GM23338 (cell line): ENCODE measurements around the gene MPP4. TPM values are rescaled to one million over a fixed set of nuclear protein-coding genes. Genes with fewer than 3 reads are reported as not detected.

Experiments
- ATAC-seq: fragments of 200-7000 bp; cut with Tn5 transposase; 3 replicates; pipeline ENCODE4 v1.9.1; 2020
- DNase-seq: peaks from one replicate; pipeline ENCODE4 v3.0.0-alpha.2; 2015; ENCODE audit warnings: low spot score
- H2AFZ ChIP-seq: fragments of 200-600 bp; sonication (generic); 2 replicates; pipeline ENCODE4 v1.8.0; 2016; ENCODE audit warnings: antibody characterized with exemption, mild to moderate bottlenecking, moderate library complexity
- H3F3A ChIP-seq: fragments of 200-600 bp; sonication (generic); replicated peaks from 2 replicates; pipeline ENCODE4 v1.8.0; 2017; ENCODE audit warnings: antibody characterized with exemption, mixed run types, low read depth
- H3K27ac ChIP-seq: fragments of 200-600 bp; sonication (generic); 2 replicates; pipeline ENCODE4 v1.6.1; 2016; ENCODE audit warnings: low read depth
- H3K27me3 ChIP-seq: fragments of 200-600 bp; sonication (generic); 2 replicates; pipeline ENCODE4 v1.8.0; 2016; ENCODE audit warnings: mild to moderate bottlenecking, mixed run types, moderate library complexity; ENCODE audit not compliant: insufficient read depth
- H3K36me3 ChIP-seq: fragments of 200-600 bp; sonication (generic); 2 replicates; pipeline ENCODE4 v1.8.0; 2016; ENCODE audit warnings: mild to moderate bottlenecking; ENCODE audit not compliant: insufficient read depth
- H3K4me1 ChIP-seq: fragments of 200-600 bp; sonication (generic); 2 replicates; pipeline ENCODE4 v1.8.0; 2016; ENCODE audit warnings: mild to moderate bottlenecking, moderate library complexity; ENCODE audit not compliant: insufficient read depth
- H3K4me2 ChIP-seq: fragments of 200-600 bp; sonication (generic); 2 replicates; pipeline ENCODE4 v1.7.1; 2017; ENCODE audit warnings: mixed run types
- H3K4me3 ChIP-seq: fragments of 200-600 bp; sonication (generic); 2 replicates; pipeline ENCODE4 v1.6.1; 2016; ENCODE audit warnings: mixed run types
- H3K79me2 ChIP-seq: fragments of 200-600 bp; sonication (generic); replicated peaks from 2 replicates; pipeline ENCODE4 v1.8.0; 2017; ENCODE audit warnings: mild to moderate bottlenecking; ENCODE audit not compliant: insufficient read depth
- H3K9me2 ChIP-seq: fragments of 200-600 bp; sonication (generic); 2 replicates; pipeline ENCODE4 v1.8.0; 2017; ENCODE audit not compliant: insufficient read depth
- H4K20me1 ChIP-seq: fragments of 200-600 bp; sonication (generic); replicated peaks from 2 replicates; pipeline ENCODE4 v1.8.0; 2017; ENCODE audit warnings: mild to moderate bottlenecking; ENCODE audit not compliant: insufficient read depth
- H3K27ac Mint-ChIP-seq: 2 replicates; pipeline ENCODE4 v1.8.0; 2020; ENCODE audit warnings: inconsistent platforms, mild to moderate bottlenecking, moderate library complexity, mixed read lengths
- H3K27me3 Mint-ChIP-seq: 3 replicates; pipeline ENCODE4 v1.8.0; 2022; ENCODE audit warnings: low read depth, mild to moderate bottlenecking, moderate library complexity, mixed read lengths, inconsistent platforms; ENCODE audit not compliant: insufficient read depth, poor library complexity
- H3K36me3 Mint-ChIP-seq: 3 replicates; pipeline ENCODE4 v1.8.0; 2021; ENCODE audit warnings: low read depth, mild to moderate bottlenecking, inconsistent platforms, moderate library complexity, mixed read lengths
- H3K4me1 Mint-ChIP-seq: 3 replicates; pipeline ENCODE4 v1.8.0; 2020; ENCODE audit warnings: mild to moderate bottlenecking, inconsistent platforms, mixed read lengths
- H3K4me3 Mint-ChIP-seq: 3 replicates; pipeline ENCODE4 v1.8.0; 2021; ENCODE audit warnings: moderate library complexity, mild to moderate bottlenecking, inconsistent platforms, mixed read lengths
- H3K9me3 Mint-ChIP-seq: 3 replicates; pipeline ENCODE4 v1.8.0; 2020; ENCODE audit warnings: moderate library complexity, mild to moderate bottlenecking, inconsistent platforms, mixed read lengths
- CREB1 ChIP-seq: fragments of 250-450 bp; sonication (Bioruptor Pico); IDR thresholded peaks from 2 replicates; pipeline ENCODE4 v1.5.0; 2020; ENCODE audit warnings: low read depth, mild to moderate bottlenecking, moderate library complexity
- CTCF ChIP-seq, 2 experiments: fragments of 200-600 bp in 1 of 2; sonication (generic) in 1 of 2; conservative IDR thresholded peaks; 2 replicates each; pipeline versions ENCODE4 v1.5.1 to v1.6.1; 2016 to 2017; ENCODE audit warnings: antibody characterized with exemption in 2 of 2, low read depth in 2 of 2, mild to moderate bottlenecking in 2 of 2, moderate library complexity in 1 of 2
- EZH2 ChIP-seq: fragments of 200-600 bp; sonication (generic); IDR thresholded peaks from one replicate; pipeline ENCODE4 v1.8.0; 2017; ENCODE audit warnings: antibody characterized with exemption, mild to moderate bottlenecking, low read depth; ENCODE audit not compliant: unreplicated experiment
- JUNB ChIP-seq: IDR thresholded peaks from one replicate; pipeline ENCODE4 v1.6.1; 2016; ENCODE audit warnings: antibody characterized with exemption; ENCODE audit not compliant: unreplicated experiment
- NANOG ChIP-seq: IDR thresholded peaks from 2 replicates; pipeline ENCODE4 v1.6.1; 2016; ENCODE audit warnings: antibody characterized with exemption, borderline replicate concordance
- STAT1 ChIP-seq: IDR thresholded peaks from one replicate; pipeline ENCODE4 v1.6.1; 2016; ENCODE audit warnings: antibody characterized with exemption; ENCODE audit not compliant: unreplicated experiment
- ZNF331 ChIP-seq: fragments of 250-450 bp; sonication (Bioruptor Pico); IDR thresholded peaks from 2 replicates; pipeline ENCODE4 v1.5.0; 2020; ENCODE audit warnings: low read depth, mild to moderate bottlenecking, moderate library complexity
- ZNF462 ChIP-seq: fragments of 250-450 bp; sonication (Bioruptor Pico); IDR thresholded peaks from 2 replicates; pipeline ENCODE4 v1.5.0; 2020; ENCODE audit warnings: mild to moderate bottlenecking, moderate library complexity
- polyA plus RNA-seq: library from polyadenylated mRNA; unstranded; fragments of >200 nt; fragmentation: Nextera tagmentation; extraction: Ambion mirVana; gene quantifications from 2 replicates; pipeline ENCODE4 v1.2.1, GENCODE V29; 2016
- total RNA-seq: library from RNA; depleted of rRNA; stranded (reverse); fragments of >200 nt; shearing (Covaris generic); gene quantifications from 2 replicates; pipeline ENCODE4 v1.2.3, GENCODE V29; 2014

Gene MPP4
- total and polyA plus RNA-seq, 2 experiments from 2014 or later: not detected

GRCh38 chr2:201656102-201656501 lies 42.3 kb downstream of the MPP4 start:
- H3K4me1 ChIP-seq: no peaks in the 10 kb centered on the region
- H3K27ac Mint-ChIP-seq: no peak overlapping the region
- H3K36me3 ChIP-seq: no peaks in the 10 kb centered on the region
- H3K79me2 ChIP-seq: no peaks in the 10 kb centered on the region
- H3K4me1 Mint-ChIP-seq: 0 out of 3 replicates have a peak, but pooled peaks cover under 1% of the 10 kb centered on the region
- no peak overlapping the region for H3K4me3 Mint-ChIP-seq
- DNase-seq (no peak), ATAC-seq (no peak)
- H3K27ac ChIP-seq: no peak overlapping the region
- no peak overlapping the region for H3K4me3 ChIP-seq
- H3K4me2 ChIP-seq: no peak overlapping the region
- H2AFZ ChIP-seq: peak overlapping the region; percentile 52
- peaks cover 5% of the 10 kb centered on the region for H3K27me3 Mint-ChIP-seq
- H3F3A ChIP-seq: no peaks in the 10 kb centered on the region
- H3K27me3 ChIP-seq: no peaks in the 10 kb centered on the region
- H3K36me3 Mint-ChIP-seq: no peaks in the 10 kb centered on the region
- TF ChIP-seq EZH2: no peak
- TF ChIP-seq ZNF462 (CRISPR knock-in tag): no peak
- no peak for TF ChIP-seq JUNB
- TF ChIP-seq ZNF331 (CRISPR knock-in tag): no peak
- TF ChIP-seq CREB1: no peak
- TF ChIP-seq STAT1: no peak
- no peak for TF ChIP-seq NANOG
- TF ChIP-seq CTCF (conservative IDR thresholded peaks at IDR 0.05; ENCODE audit: low read depth in 2 of 2): no peak
- H3K9me2 ChIP-seq: no peaks in the 10 kb centered on the region
- H3K9me3 Mint-ChIP-seq: no peaks in the 10 kb centered on the region
- H4K20me1 ChIP-seq: no peaks in the 10 kb centered on the region
